Measurements from ENCODE around the gene ANXA5. TPM values are rescaled to one million over a fixed set of nuclear protein-coding genes. Genes with fewer than 3 reads are reported as not detected.
A peak's percentile ranks its signal among the peaks of the same experiment; 100 is the strongest.

The ANXA5 gene
- total RNA-seq (2014; rRNA removed) = 271 and 280 TPM in 2 replicates
- Bru-seq, nascent RNA = percentile 98 among the genes with signal in this experiment
- percentile 94 among the genes with signal in this experiment for BruChase-seq, experiment 1, labeled RNA remaining after a 6-hour chase
- percentile 98 among the genes with signal in this experiment for BruChase-seq, experiment 2, labeled RNA remaining after a 2-hour chase
- long read RNA-seq, transcript ANXA5-201 (13 exons, 1,762 nt) = major isoform, 1,060 of 1,214 reads
- long read RNA-seq, partial matches to known transcripts = 78 of 1,214 reads
- long read RNA-seq, other reads (novel, unspliced or antisense) = 72 of 1,214 reads

- Histone ChIP-seq H2AFZ (ENCODE audit: low read length) (peak within 1 kb of the TSS; percentile 95), H3K4me1 (ENCODE audit: insufficient read depth, low read length) (peaks cover 21% of the 10 kb centered on the region), H3K27ac (ENCODE audit: low read length) (peak within 1 kb of the TSS; percentile 90), H3K36me3 (ENCODE audit: low read depth, low read length) (peaks cover 18% of the 10 kb centered on the region), H4K20me1 (ENCODE audit: low read length) (peaks cover 24% of the 10 kb centered on the region), H3K79me2 (ENCODE audit: low read length) (peaks cover 52% of the 10 kb centered on the region), H3K4me3 (ENCODE audit: low read length) (peak within 1 kb of the TSS; percentile 89), H3K9me2 (replicated peaks; ENCODE audit: low read length) (no peaks in the 10 kb centered on the region), H3K9me3 (ENCODE audit: low read length) (no peaks in the 10 kb centered on the region), H3K27me3 (ENCODE audit: low read length) (no peaks in the 10 kb centered on the region), H3K9ac (ENCODE audit: low read length) (peak within 1 kb of the TSS; percentile 99), H3K4me2 (ENCODE audit: low read length) (peak within 1 kb of the TSS; percentile 96), H3F3A (ENCODE audit: low read length, unreplicated experiment) (peaks cover 7% of the 10 kb centered on the region)
- DNase-seq (peak; percentile 86), ATAC-seq (peak; percentile 84)
- POLR2A ChIA-PET (ENCODE audit: unreplicated experiment) = interaction anchor here (0.6 to 1.5 kb wide), 6 partner anchors 10 to 31 kb away, joined by 3 to 22 read pairs (median 6); no protein-coding TSS in a partner anchor
- TF ChIP-seq EZH2phosphoT487 (IDR thresholded peaks at IDR 0.05; ENCODE audit: borderline replicate concordance, low read length) = no peak
- peak; percentile 30; the same call in 1 of the 2 replicates for TF ChIP-seq CTCF (conservative IDR thresholded peaks at IDR 0.05; ENCODE audit: low read depth, low read length)
- TF ChIP-seq EZH2 (IDR thresholded peaks at IDR 0.05; ENCODE audit: low read length, unreplicated experiment) = no peak
- intact Hi-C loops (cut with micrococcal nuclease) = loop anchor here (1.0 to 2.0 kb wide), 2 partner anchors 29 to 40 kb away; no protein-coding TSS in a partner anchor
- CTCF ChIA-PET = interaction anchor here (1.1 to 1.6 kb wide), 3 partner anchors 15 to 40 kb away, joined by 3 to 6 read pairs (median 4); no protein-coding TSS in a partner anchor
- BruUV-seq (replicated peaks) = no TSS peak
These were observed at the start of gene ANXA5 for GRCh38 chr4:121696581-121697461. Gene ANXA5, minus strand, starts transcription at chr4:121696980. Its CDS starts 391 bp downstream, at chr4:121696589.

- TF ChIP-seq EZH2phosphoT487 (IDR thresholded peaks at IDR 0.05; ENCODE audit: borderline replicate concordance, low read length) = no peak
- no peak for TF ChIP-seq EZH2 (IDR thresholded peaks at IDR 0.05; ENCODE audit: low read length, unreplicated experiment)
- no peak for TF ChIP-seq CTCF (conservative IDR thresholded peaks at IDR 0.05; ENCODE audit: low read depth, low read length)
- no peak overlapping the region for H2AFZ ChIP-seq (ENCODE audit: low read length)
- DNase-seq (no peak), ATAC-seq (no peak)
- H3K9me3 ChIP-seq (ENCODE audit: low read length) = no peaks in the 10 kb centered on the region
- H3F3A ChIP-seq (ENCODE audit: low read length, unreplicated experiment) = no peaks in the 10 kb centered on the region
- H3K79me2 ChIP-seq (ENCODE audit: low read length) = no peaks in the 10 kb centered on the region
- H3K9ac ChIP-seq (ENCODE audit: low read length) = no peak overlapping the region
- H3K27me3 ChIP-seq (ENCODE audit: low read length) = no peaks in the 10 kb centered on the region
- BruUV-seq (replicated peaks) = no TSS peak
- H3K36me3 ChIP-seq (ENCODE audit: low read depth, low read length) = no peaks in the 10 kb centered on the region
- H3K9me2 ChIP-seq (replicated peaks; ENCODE audit: low read length) = no peaks in the 10 kb centered on the region
- H3K4me2 ChIP-seq (ENCODE audit: low read length) = no peak overlapping the region
- no peaks in the 10 kb centered on the region for H3K4me1 ChIP-seq (ENCODE audit: insufficient read depth, low read length)
- no peak overlapping the region for H3K27ac ChIP-seq (ENCODE audit: low read length)
- no peaks in the 10 kb centered on the region for H4K20me1 ChIP-seq (ENCODE audit: low read length)
- POLR2A ChIA-PET (ENCODE audit: unreplicated experiment) = no interaction called here
- intact Hi-C loops (cut with micrococcal nuclease) = no loop called here
- CTCF ChIA-PET = no interaction called here
- H3K4me3 ChIP-seq (ENCODE audit: low read length) = no peak overlapping the region
These were observed 46.0 kb upstream of the ANXA5 start for GRCh38 chr4:121742794-121743193.

Data from PC-3 (cell line).